Right atrium auricular region (tissue), 2 donors: ENCODE data around the gene TRMU. TPM values are rescaled to one million over a fixed set of nuclear protein-coding genes. Genes with fewer than 3 reads are reported as not detected.

Experiments
- DNase-seq: peaks from one replicate; pipeline ENCODE4 v3.0.0-alpha.2; 2019; ENCODE audit warnings: low spot score
- H3K27ac ChIP-seq, 2 donors: fragments of 200-600 bp; sonication (generic); 1 replicate in 1 of 2; 2 replicates in 1 of 2; pipeline ENCODE4 v1.5.1; 2016 to 2019
- H3K27me3 ChIP-seq, 2 donors: fragments of 200-600 bp; sonication (generic); one replicate each; pipeline versions ENCODE4 v1.5.1 to v1.6.0; 2017 to 2019
- H3K36me3 ChIP-seq: fragments of 200-600 bp; sonication (generic); one replicate; pipeline ENCODE4 v1.5.1; 2016
- H3K4me1 ChIP-seq, 2 donors: fragments of 200-600 bp; sonication (generic); one replicate each; pipeline versions ENCODE4 v1.5.1 to v1.6.0; 2017 to 2019
- H3K4me3 ChIP-seq, 2 donors: fragments of 200-600 bp; sonication (generic); 1 replicate in 1 of 2; 2 replicates in 1 of 2; pipeline ENCODE4 v1.5.1; 2017 to 2019; ENCODE audit warnings: mild to moderate bottlenecking in 1 of 2, moderate library complexity in 1 of 2
- H3K9me3 ChIP-seq, 2 donors: fragments of 200-600 bp; sonication (generic); one replicate each; pipeline ENCODE4 v1.5.1; 2019
- total RNA-seq, 2 donors: library from RNA; depleted of rRNA; stranded (reverse); fragments of >200 nt; gene quantifications; one replicate each; pipeline ENCODE4 v1.1.0, GENCODE V29; 2016
- TF ChIP-seq, protein P1 (sequence below), 2 donors: fragments of 200-600 bp; sonication (generic); IDR thresholded peaks; one replicate each; pipeline ENCODE4 v1.5.1; 2019; ENCODE audit warnings: antibody characterized with exemption in 2 of 2

Gene TRMU, protein sequence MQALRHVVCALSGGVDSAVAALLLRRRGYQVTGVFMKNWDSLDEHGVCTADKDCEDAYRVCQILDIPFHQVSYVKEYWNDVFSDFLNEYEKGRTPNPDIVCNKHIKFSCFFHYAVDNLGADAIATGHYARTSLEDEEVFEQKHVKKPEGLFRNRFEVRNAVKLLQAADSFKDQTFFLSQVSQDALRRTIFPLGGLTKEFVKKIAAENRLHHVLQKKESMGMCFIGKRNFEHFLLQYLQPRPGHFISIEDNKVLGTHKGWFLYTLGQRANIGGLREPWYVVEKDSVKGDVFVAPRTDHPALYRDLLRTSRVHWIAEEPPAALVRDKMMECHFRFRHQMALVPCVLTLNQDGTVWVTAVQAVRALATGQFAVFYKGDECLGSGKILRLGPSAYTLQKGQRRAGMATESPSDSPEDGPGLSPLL
- total RNA-seq: 10 to 100 TPM; 22.2 to 22.4 TPM

DNA sequence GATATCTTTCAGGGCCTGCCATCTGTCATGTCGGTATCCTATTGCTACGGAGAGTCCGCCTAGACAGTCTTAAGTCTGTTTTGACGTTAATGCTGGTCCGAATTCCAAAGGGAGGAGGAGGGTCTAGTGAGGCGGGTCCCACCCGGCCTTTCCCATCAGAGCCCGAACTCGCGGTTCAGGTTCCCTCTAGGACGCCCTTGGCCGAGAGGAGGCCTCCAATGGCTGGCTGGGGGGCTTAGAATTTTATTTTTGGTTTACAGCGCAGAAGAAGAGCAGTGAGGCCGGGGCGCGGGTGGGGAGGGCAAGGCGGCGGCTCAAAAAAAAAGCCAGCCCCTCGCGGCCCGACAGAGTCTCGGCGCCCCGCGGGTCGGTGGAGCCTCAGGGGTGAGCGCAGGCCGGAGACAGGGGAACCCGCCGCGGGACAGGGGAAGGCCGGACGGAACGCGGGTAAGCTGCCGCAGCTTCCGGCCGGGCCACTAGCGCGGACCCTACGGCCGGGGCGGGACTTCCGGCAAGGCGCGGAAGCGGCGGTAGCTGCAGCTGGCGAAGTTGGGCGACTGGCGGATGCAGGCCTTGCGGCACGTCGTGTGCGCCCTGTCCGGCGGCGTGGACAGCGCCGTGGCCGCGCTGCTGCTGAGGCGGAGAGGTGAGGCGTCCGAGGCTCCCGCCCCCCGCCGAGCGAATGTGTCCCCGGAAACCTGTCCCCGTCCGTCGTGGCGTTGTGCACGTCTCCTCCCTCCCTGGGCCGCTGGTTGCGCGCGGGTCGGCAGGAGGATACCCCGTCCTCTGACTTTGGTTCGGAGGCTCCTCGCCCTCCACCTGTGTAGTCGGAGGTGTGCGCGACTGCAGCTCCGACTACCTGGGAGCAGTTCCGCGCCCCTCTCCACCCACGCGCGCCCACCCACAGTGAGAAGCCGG lies at the start of gene TRMU:
TSS of gene TRMU (plus strand) at position 514 of the 918 bp plus-strand sequence. CDS start at position 565, 51 bp downstream.
- Histone ChIP-seq H3K9me3 (no peaks in the 10 kb centered on the region), H3K27ac (peak within 1 kb of the TSS; percentile 93 to 94), H3K4me3 (peak within 1 kb of the TSS; percentile 61 to 93), H3K27me3 (no peaks in the 10 kb centered on the region), H3K4me1 (peaks cover 0 to 19% of the 10 kb centered on the region in 2 donors), H3K36me3 (peaks cover 23% of the 10 kb centered on the region)
- peak; percentile 76 for DNase-seq
- TF ChIP-seq, protein P1, sequence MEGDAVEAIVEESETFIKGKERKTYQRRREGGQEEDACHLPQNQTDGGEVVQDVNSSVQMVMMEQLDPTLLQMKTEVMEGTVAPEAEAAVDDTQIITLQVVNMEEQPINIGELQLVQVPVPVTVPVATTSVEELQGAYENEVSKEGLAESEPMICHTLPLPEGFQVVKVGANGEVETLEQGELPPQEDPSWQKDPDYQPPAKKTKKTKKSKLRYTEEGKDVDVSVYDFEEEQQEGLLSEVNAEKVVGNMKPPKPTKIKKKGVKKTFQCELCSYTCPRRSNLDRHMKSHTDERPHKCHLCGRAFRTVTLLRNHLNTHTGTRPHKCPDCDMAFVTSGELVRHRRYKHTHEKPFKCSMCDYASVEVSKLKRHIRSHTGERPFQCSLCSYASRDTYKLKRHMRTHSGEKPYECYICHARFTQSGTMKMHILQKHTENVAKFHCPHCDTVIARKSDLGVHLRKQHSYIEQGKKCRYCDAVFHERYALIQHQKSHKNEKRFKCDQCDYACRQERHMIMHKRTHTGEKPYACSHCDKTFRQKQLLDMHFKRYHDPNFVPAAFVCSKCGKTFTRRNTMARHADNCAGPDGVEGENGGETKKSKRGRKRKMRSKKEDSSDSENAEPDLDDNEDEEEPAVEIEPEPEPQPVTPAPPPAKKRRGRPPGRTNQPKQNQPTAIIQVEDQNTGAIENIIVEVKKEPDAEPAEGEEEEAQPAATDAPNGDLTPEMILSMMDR (IDR thresholded peaks at IDR 0.05): no peak

GRCh38 chr22:46286006-46286405 lies 49.5 kb upstream of the TRMU start:
- TF ChIP-seq, protein P1 (IDR thresholded peaks at IDR 0.05): no peak
- H3K27me3 ChIP-seq: no peaks in the 10 kb centered on the region
- DNase-seq: no peak
- H3K4me1 ChIP-seq: peaks cover 0 to 31% of the 10 kb centered on the region in 2 donors
- peaks cover 68% of the 10 kb centered on the region for H3K36me3 ChIP-seq
- H3K4me3 ChIP-seq: no peak overlapping the region
- H3K9me3 ChIP-seq: no peaks in the 10 kb centered on the region
- no peak overlapping the region for H3K27ac ChIP-seq

- peaks cover 0 to 36% of the 10 kb centered on the region in 2 donors for H3K4me1 ChIP-seq
- peak overlapping the region in 1 of 2 donors; percentile 25 for H3K4me3 ChIP-seq
- TF ChIP-seq, protein P1 (IDR thresholded peaks at IDR 0.05): no peak
- H3K36me3 ChIP-seq: peaks cover 60% of the 10 kb centered on the region
- no peaks in the 10 kb centered on the region for H3K27me3 ChIP-seq
- peak overlapping the region; percentile 77 to 84 for H3K27ac ChIP-seq
- DNase-seq: no peak
- no peaks in the 10 kb centered on the region for H3K9me3 ChIP-seq
Observed at GRCh38 chr22:46286941-46287872, 48.3 kb upstream of the TRMU start.

GRCh38 chr22:46287873-46288751 lies 47.4 kb upstream of the TRMU start:
- H3K4me1 ChIP-seq: peaks cover 0 to 36% of the 10 kb centered on the region in 2 donors
- H3K9me3 ChIP-seq: no peaks in the 10 kb centered on the region
- no peaks in the 10 kb centered on the region for H3K27me3 ChIP-seq
- peaks cover 60% of the 10 kb centered on the region for H3K36me3 ChIP-seq
- peak overlapping the region; percentile 77 to 84 for H3K27ac ChIP-seq
- no peak for DNase-seq
- H3K4me3 ChIP-seq: peak overlapping the region in 1 of 2 donors; percentile 25
- TF ChIP-seq, protein P1 (IDR thresholded peaks at IDR 0.05): no peak
